ENCODE data around the gene PLEKHM1.

DNA sequence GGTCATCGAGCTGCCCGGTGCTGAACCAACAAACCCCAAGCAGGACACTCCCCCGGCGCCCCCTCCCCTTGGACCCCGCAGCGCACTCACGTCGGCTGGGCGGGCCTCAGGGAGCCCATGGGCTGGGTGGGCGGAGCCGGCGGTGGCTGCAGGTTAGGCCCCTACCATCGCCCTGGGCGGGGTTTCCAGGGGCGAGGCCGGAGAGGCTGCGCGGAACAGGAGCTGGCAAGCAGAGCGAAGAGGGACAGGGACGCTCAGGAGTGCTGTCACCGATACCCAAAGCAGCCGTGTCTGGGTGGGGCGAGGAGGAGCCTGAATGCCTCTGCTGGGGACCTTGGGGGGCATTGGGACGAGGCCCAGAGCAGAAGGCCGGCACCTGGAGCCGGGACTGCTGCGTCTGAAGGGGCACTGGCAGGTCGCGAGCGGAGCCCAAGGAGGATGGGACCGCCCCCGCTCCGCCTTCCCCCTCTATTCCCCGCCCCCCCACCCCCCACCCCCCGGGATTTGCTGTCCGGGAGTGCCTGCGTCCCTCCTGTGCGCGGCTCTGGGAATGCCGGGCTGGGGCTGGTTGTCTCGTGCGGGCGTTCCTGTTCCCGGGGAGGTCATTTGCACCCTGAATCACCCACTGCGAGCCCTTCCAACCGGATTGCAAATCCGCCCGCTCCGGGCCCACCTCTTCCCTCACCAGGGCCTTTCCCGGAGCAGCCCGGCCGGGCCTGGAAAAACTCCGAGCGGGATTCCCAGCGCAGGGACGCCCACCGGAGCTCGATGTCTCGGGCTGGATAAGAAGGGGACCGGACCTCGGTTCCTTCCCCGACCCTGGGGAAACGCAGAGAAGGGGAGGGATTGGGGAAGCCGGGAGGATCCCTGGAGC lies 58.8 kb downstream of the PLEKHM1 start:
- TF ChIP-seq CTCF (IDR thresholded peaks at IDR 0.05; ENCODE audit: low read depth, low read length, missing input control) (no peak), RAD21 (IDR thresholded peaks at IDR 0.05) (no peak), TAF1 (conservative IDR thresholded peaks at IDR 0.05) (no peak), SP1 (IDR thresholded peaks at IDR 0.05) (no peak), EGR1 (IDR thresholded peaks at IDR 0.05; ENCODE audit: low read depth in 2 of 2) (no peak), ATF3 (IDR thresholded peaks at IDR 0.05) (no peak)
- TF ChIP-seq, protein P1, sequence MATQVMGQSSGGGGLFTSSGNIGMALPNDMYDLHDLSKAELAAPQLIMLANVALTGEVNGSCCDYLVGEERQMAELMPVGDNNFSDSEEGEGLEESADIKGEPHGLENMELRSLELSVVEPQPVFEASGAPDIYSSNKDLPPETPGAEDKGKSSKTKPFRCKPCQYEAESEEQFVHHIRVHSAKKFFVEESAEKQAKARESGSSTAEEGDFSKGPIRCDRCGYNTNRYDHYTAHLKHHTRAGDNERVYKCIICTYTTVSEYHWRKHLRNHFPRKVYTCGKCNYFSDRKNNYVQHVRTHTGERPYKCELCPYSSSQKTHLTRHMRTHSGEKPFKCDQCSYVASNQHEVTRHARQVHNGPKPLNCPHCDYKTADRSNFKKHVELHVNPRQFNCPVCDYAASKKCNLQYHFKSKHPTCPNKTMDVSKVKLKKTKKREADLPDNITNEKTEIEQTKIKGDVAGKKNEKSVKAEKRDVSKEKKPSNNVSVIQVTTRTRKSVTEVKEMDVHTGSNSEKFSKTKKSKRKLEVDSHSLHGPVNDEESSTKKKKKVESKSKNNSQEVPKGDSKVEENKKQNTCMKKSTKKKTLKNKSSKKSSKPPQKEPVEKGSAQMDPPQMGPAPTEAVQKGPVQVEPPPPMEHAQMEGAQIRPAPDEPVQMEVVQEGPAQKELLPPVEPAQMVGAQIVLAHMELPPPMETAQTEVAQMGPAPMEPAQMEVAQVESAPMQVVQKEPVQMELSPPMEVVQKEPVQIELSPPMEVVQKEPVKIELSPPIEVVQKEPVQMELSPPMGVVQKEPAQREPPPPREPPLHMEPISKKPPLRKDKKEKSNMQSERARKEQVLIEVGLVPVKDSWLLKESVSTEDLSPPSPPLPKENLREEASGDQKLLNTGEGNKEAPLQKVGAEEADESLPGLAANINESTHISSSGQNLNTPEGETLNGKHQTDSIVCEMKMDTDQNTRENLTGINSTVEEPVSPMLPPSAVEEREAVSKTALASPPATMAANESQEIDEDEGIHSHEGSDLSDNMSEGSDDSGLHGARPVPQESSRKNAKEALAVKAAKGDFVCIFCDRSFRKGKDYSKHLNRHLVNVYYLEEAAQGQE (IDR thresholded peaks at IDR 0.05) = no peak
- TF ChIP-seq, protein P2, sequence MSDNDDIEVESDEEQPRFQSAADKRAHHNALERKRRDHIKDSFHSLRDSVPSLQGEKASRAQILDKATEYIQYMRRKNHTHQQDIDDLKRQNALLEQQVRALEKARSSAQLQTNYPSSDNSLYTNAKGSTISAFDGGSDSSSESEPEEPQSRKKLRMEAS (IDR thresholded peaks at IDR 0.05) = no peak
